IPS-15b (cell line): Measurements from ENCODE around the gene CCDC7.
"Not testable (repeated sequence)": the region's sequence is repeated elsewhere in the genome, so short reads cannot be mapped to it uniquely, and the experiment has no call there.

Experiments used
- H3K27me3 ChIP-seq: one replicate; pipeline ENCODE4 v1.6.1; 2013; ENCODE audit warnings: low read length; ENCODE audit not compliant: control insufficient read depth, insufficient read depth
- H3K36me3 ChIP-seq: one replicate; pipeline ENCODE4 v1.6.1; 2013; ENCODE audit warnings: low read length; ENCODE audit not compliant: control insufficient read depth, insufficient read depth
- H3K4me1 ChIP-seq: one replicate; pipeline ENCODE4 v1.6.1; 2013; ENCODE audit warnings: mild to moderate bottlenecking, low read length; ENCODE audit not compliant: control insufficient read depth, insufficient read depth
- H3K4me3 ChIP-seq: one replicate; pipeline ENCODE4 v1.5.1; 2013; ENCODE audit warnings: low read depth, low read length
- H3K9ac ChIP-seq: one replicate; pipeline ENCODE4 v1.6.1; 2013; ENCODE audit warnings: low read depth, mild to moderate bottlenecking, low read length
- H3K9me3 ChIP-seq: one replicate; pipeline ENCODE4 v1.6.1; 2013; ENCODE audit warnings: mild to moderate bottlenecking, low read length; ENCODE audit not compliant: control insufficient read depth, insufficient read depth

CCDC7 gene

DNA sequence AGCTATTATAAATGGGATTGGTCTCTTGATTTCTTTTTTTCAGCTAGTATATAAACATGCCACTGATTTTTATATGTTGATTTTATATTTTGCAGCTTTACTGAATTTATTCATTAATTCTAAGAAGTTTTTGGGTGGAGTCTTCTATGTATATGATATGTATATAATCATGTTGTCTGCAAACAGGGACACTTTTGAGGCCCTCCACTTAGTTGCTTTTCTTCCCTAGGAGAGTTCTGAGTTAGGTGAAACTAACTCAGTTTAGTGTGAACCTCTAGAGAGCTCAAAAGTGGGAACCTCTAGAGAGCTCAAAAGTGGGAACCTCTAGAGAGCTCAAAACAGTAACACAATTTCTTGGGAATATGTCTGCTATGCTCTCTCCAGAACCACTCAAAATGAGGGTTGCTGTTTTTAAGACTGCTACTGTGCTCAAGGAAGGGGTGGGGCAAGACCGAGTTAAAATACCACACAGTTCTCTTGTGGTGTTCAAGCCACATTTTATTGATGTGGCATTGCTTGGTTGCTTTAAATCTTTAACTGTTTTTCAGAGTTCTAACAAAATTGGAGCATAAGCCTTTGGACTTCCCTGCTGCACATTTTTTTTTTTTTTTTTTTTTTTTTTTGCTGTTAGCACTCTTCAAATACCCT is 13.2 kb downstream of the CCDC7 start:
- no peaks in the 10 kb centered on the region for H3K9me3 ChIP-seq
- no peaks in the 10 kb centered on the region for H3K4me1 ChIP-seq
- no peaks in the 10 kb centered on the region for H3K27me3 ChIP-seq
- H3K36me3 ChIP-seq = no peaks in the 10 kb centered on the region
- no peak overlapping the region for H3K9ac ChIP-seq
- H3K4me3 ChIP-seq = no peak overlapping the region

DNA sequence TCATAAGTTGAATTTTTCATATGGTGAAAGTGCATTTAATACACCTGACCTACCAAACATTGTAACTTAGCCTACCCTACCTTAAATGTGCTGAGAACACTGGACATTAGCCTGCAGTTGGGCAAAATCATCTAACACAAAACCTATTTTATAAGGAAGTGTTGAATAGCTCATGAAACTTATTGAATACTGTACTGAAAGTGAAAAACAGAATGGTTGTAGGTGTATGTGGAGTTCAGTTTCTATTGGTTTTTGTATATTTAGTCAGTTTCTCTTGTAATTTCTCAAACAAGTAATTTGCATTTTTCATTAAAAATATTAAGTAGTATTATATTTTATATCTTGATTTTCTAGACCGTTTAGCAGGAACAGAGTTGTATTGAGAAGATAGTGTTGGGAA is 15.3 kb downstream of the CCDC7 start:
- Histone ChIP-seq H3K27me3 (no peaks in the 10 kb centered on the region), H3K9ac (no peak overlapping the region), H3K4me3 (no peak overlapping the region), H3K9me3 (no peaks in the 10 kb centered on the region), H3K4me1 (no peaks in the 10 kb centered on the region), H3K36me3 (no peaks in the 10 kb centered on the region)

DNA sequence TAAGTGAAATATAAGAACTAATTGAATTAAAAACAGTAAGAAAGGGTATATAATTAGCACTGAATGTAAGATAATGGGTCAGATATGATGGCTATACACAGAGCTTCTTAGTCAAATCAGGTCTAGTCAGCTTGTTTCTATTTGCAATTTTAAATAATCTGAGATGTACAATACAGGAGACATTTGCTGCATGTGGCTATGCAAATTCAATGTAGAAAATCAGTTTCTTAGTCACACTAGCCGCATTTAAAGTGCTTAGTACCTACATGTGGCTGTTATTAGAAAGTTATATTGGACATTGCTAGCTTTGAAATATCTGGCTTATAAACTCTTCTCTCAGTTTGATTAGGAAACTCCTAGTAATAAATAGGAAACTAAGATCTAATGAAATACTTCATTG is 25.3 kb downstream of the CCDC7 start:
- Histone ChIP-seq H3K9ac (no peak overlapping the region), H3K27me3 (no peaks in the 10 kb centered on the region), H3K9me3 (no peaks in the 10 kb centered on the region), H3K4me3 (no peak overlapping the region), H3K4me1 (no peaks in the 10 kb centered on the region), H3K36me3 (no peaks in the 10 kb centered on the region)

DNA sequence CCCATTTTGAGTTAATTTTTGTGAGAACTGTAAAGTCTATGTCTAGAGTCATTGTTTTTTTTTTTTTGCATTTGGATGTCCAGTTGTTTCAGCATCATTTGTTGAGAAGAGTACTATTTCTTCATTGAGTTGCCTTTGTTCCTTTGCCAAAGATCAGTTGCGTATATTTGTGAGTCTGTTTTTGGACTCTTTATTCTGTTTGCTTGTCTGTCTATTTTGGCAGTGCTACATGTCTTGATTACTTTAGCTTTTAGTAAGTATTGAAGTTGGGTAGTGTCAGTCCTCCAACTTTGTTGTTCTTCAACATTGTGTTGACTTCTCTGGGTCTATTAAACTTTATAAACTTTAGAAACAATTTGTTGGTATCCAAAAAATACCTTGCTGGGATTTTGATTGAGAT is 31.6 kb downstream of the CCDC7 start:
- no peaks in the 10 kb centered on the region for H3K36me3 ChIP-seq
- H3K9me3 ChIP-seq = no peaks in the 10 kb centered on the region
- H3K9ac ChIP-seq = no peak overlapping the region
- no peaks in the 10 kb centered on the region for H3K4me1 ChIP-seq
- H3K27me3 ChIP-seq = no peaks in the 10 kb centered on the region
- no peak overlapping the region for H3K4me3 ChIP-seq

DNA sequence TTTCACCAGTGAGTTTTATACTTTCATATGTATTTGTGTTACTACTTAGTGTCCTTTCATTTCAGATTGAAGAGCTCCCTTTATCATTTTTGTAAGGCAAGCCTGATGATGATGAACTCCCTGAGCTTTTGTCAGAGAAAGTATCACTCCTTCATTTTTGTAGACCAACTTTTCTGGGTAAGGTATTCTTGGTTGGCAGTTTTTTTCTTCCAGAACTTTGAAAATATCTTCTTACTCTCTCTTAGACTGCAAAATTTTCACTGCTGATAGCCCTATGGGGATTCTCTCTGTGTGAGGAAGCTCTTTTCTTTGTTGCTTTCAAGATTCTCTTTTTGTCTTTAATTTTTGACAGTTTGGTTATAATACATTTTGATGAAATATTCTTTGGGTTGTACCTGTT is 35.7 kb downstream of the CCDC7 start:
- H3K9ac ChIP-seq = no peak overlapping the region
- no peaks in the 10 kb centered on the region for H3K27me3 ChIP-seq
- H3K9me3 ChIP-seq = no peaks in the 10 kb centered on the region
- H3K4me1 ChIP-seq = no peaks in the 10 kb centered on the region
- H3K36me3 ChIP-seq = no peaks in the 10 kb centered on the region
- no peak overlapping the region for H3K4me3 ChIP-seq

DNA sequence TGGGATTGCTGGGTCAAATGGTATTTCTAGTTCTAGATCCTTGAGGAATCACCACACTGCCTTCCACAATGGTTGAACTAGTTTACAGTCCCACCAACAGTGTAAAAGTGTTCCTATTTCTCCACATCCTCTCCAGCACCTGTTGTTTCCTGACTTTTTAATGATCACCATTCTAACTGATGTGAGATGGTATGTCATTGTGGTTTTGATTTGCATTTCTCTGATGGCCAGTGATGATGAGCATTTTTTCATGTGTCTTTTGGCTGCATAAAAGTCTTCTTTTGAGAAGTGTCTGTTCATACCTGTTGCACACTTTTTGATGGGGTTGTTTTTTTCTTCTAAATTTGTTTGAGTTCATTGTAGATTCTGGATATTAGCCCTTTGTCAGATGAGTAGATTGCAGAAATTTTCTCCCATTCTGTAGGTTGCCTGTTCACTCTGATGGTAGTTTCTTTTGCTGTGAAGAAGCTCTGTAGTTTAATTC is 37.1 kb downstream of the CCDC7 start:
- not testable (repeated sequence) for H3K9me3 ChIP-seq, H3K27me3 ChIP-seq, H3K36me3 ChIP-seq, H3K9ac ChIP-seq, H3K4me3 ChIP-seq, H3K4me1 ChIP-seq

DNA sequence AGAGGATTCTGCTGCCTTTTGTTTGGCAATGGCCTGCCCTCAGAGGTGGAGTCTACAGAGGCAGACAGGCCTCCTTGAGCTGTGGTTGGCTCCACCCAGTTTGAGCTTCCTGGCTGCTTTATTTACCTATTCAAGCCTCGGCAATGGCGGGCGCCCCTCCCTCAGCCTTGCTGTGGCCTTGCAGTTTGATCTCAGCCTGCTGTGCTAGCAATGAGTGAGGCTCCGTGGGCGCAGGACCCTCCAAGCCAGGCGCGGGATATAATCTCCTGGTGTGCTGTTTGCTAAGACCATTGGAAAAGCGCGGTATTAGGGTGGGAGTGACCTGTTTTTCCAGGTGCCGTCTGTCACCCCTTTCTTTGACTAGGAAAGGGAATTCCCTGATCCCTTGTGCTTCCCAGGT is 42.1 kb downstream of the CCDC7 start:
- not testable (repeated sequence) for H3K4me3 ChIP-seq, H3K27me3 ChIP-seq, H3K4me1 ChIP-seq, H3K9ac ChIP-seq, H3K36me3 ChIP-seq
- H3K9me3 ChIP-seq = peaks cover 13% of the 10 kb centered on the region

DNA sequence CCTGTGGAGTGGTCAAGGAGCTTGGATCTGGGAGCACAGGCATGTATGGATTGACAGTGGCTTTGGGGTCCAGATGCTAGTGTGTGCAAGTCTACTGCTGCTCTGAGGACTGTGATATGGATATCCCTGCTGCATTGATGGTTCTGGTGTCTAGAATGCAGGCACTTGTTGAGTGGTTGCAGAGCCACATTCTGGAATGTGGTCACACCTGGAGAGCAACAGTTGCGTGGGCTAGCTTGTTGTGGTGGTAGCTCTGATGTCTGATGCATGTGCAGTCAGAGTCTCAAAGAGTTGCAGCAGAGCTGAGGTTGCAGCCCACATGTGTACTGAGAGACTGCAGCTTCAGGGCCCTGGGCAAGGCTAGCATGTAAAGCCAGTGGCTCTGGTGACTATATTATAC is 43.2 kb downstream of the CCDC7 start:
- no peak overlapping the region for H3K4me3 ChIP-seq
- no peaks in the 10 kb centered on the region for H3K27me3 ChIP-seq
- H3K4me1 ChIP-seq = no peaks in the 10 kb centered on the region
- H3K9ac ChIP-seq = no peak overlapping the region
- H3K9me3 ChIP-seq = peaks cover 13% of the 10 kb centered on the region
- peaks cover 4% of the 10 kb centered on the region for H3K36me3 ChIP-seq

DNA sequence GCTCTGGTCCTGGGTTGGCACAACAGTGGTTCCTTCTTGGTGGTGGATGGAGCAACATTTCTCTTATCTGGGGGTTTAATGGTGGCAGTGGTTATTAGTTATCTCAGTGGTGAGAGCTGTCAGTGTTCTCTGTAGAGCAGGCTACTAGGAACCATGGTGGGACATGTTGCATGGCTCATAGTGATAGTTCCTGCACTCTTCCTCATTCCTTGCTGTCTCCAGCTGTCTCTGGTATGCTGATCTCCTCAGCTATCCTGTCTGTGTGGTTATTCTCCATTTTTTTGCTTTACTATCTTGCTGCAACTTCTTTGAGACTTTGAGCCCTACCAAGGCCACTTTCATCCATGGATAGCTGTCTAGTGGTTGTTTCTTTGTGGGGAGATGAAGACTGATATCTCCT is 44.0 kb downstream of the CCDC7 start:
- H3K4me1 ChIP-seq = no peaks in the 10 kb centered on the region
- peaks cover 13% of the 10 kb centered on the region for H3K9me3 ChIP-seq
- peaks cover 4% of the 10 kb centered on the region for H3K36me3 ChIP-seq
- H3K4me3 ChIP-seq = no peak overlapping the region
- H3K9ac ChIP-seq = no peak overlapping the region
- no peaks in the 10 kb centered on the region for H3K27me3 ChIP-seq

DNA sequence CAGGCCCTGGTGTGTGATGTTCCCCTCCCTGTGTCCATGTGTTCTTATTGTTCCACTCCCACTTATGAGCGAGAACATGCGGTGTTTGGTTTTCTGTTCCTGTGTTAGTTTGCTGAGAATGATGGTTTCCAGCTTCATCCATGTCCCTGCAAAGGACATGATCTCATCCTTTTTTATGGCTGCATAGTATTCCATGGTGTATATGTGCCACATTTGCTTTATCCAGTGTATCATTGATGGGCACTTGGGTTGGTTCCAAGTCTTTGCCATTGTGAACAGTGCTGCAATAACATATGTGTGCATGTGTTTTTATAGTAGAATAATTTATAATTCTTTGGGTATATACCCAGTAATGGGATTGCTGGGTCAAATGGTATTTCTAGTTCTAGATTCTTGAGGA is 48.6 kb downstream of the CCDC7 start:
- not testable (repeated sequence) for H3K4me3 ChIP-seq, H3K9me3 ChIP-seq, H3K4me1 ChIP-seq, H3K9ac ChIP-seq, H3K36me3 ChIP-seq, H3K27me3 ChIP-seq

DNA sequence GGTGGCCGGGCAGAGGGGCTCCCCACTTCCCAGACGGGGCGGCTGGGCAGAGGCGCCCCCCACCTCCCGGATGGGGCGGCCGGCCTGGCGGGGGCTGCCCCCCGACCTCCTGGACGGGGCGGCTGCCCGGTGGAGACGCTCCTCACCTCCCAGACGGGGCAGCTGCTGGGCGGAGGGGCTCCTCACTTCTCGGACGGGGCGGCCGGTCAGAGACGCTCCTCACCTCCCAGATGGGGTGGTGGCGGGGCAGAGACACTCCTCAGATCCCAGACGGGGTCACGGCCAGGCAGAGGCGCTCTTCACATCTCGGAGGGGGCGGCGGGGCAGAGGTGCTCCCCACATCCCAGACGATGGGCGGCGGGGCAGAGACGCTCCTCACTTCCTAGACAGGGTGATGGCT is 54.2 kb downstream of the CCDC7 start:
- H3K4me1 ChIP-seq, H3K36me3 ChIP-seq, H3K9me3 ChIP-seq, H3K27me3 ChIP-seq, H3K4me3 ChIP-seq, H3K9ac ChIP-seq: not testable (repeated sequence)

DNA sequence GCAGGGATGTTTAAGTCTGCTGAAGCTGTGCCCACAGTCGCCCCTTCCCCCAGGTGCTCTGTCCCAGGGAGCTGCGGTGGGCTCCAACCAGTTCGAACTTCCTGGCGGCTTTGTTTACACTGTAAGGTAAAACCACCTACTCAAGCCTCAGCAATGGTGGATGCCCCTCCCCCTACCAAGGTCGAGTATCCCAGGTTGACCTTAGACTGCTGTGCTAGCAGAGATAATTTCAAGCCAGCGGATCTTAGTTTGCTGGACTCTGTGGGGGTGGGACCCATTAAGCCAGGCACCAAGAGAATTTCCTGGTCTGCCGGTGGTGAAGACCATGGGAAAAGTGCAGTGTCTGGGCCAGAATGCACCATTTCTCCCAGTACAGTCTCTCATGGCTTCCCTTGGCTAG is 56.0 kb downstream of the CCDC7 start:
- no peak overlapping the region for H3K9ac ChIP-seq
- H3K9me3 ChIP-seq = peaks cover 4% of the 10 kb centered on the region
- no peaks in the 10 kb centered on the region for H3K27me3 ChIP-seq
- H3K4me3 ChIP-seq = no peak overlapping the region
- no peaks in the 10 kb centered on the region for H3K4me1 ChIP-seq
- H3K36me3 ChIP-seq = no peaks in the 10 kb centered on the region
